OCI-LY7 (cell line): Measurements from ENCODE around the gene NRDC.

Experiments used
- CTCF ChIP-seq: fragments of 200-600 bp; sonication (generic); conservative IDR thresholded peaks from 2 replicates; pipeline ENCODE4 v1.5.1; 2014; ENCODE audit warnings: mild to moderate bottlenecking, antibody characterized with exemption, low read length, moderate library complexity, mixed read lengths
- EZH2phosphoT487 ChIP-seq: fragments of 200-600 bp; sonication (generic); IDR thresholded peaks from 2 replicates; pipeline ENCODE4 v1.6.1; 2018; ENCODE audit warnings: low read depth, borderline replicate concordance, mild to moderate bottlenecking, mixed run types, antibody characterized with exemption, low read length, moderate library complexity, mixed read lengths

- TF ChIP-seq CTCF, result no peak
- TF ChIP-seq EZH2phosphoT487, result no peak
Measured at GRCh38 chr1:51814513-51814912, 64.0 kb downstream of the NRDC start.
